Lower leg skin (tissue), 3 donors: ENCODE data around the gene SPOCK1.

Experiments used
- POLR2A ChIP-seq, 2 donors: fragments of 450-650 bp; IDR thresholded peaks; one replicate each; pipeline ENCODE4 v1.6.1; 2016 to 2017; ENCODE audit warnings: antibody characterized with exemption in 2 of 2, mild to moderate bottlenecking in 1 of 2, moderate library complexity in 1 of 2
- TF ChIP-seq, protein P1 (sequence below), 3 donors: fragments of 450-650 bp; IDR thresholded peaks; one replicate each; pipeline ENCODE4 v1.5.1; 2016; ENCODE audit warnings: antibody characterized with exemption in 3 of 3, mild to moderate bottlenecking in 3 of 3, moderate library complexity in 2 of 3

DNA sequence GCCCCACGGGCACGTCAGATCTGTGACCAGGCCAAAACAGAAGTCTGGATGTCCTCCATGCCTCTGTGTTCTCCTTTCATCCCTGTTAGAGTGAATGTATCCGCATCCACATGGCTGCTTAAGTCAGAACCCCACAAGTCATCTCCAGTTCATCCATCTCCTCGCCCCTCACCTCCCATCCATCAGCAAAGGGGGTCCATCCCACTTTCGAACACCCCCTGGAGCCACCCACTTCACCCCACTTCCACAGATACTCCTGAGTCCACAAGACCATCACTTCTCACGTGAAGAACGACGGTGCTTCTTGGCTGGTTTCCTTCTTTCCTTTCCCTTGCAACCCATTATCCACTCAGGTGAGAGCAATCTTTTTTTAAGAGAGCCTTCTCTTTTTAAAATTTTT is 3.5 kb upstream of the SPOCK1 start:
- TF ChIP-seq, protein P1, sequence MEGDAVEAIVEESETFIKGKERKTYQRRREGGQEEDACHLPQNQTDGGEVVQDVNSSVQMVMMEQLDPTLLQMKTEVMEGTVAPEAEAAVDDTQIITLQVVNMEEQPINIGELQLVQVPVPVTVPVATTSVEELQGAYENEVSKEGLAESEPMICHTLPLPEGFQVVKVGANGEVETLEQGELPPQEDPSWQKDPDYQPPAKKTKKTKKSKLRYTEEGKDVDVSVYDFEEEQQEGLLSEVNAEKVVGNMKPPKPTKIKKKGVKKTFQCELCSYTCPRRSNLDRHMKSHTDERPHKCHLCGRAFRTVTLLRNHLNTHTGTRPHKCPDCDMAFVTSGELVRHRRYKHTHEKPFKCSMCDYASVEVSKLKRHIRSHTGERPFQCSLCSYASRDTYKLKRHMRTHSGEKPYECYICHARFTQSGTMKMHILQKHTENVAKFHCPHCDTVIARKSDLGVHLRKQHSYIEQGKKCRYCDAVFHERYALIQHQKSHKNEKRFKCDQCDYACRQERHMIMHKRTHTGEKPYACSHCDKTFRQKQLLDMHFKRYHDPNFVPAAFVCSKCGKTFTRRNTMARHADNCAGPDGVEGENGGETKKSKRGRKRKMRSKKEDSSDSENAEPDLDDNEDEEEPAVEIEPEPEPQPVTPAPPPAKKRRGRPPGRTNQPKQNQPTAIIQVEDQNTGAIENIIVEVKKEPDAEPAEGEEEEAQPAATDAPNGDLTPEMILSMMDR (IDR thresholded peaks at IDR 0.05): no peak
- no peak for TF ChIP-seq POLR2A (IDR thresholded peaks at IDR 0.05)
